ENCODE data around the gene MREG. TPM values are rescaled to one million over a fixed set of nuclear protein-coding genes. Genes with fewer than 3 reads are reported as not detected.

MREG gene
- total RNA-seq, 4 donors from 2014 or later = 2.9 to 14.6 (median 3.6) TPM

DNA sequence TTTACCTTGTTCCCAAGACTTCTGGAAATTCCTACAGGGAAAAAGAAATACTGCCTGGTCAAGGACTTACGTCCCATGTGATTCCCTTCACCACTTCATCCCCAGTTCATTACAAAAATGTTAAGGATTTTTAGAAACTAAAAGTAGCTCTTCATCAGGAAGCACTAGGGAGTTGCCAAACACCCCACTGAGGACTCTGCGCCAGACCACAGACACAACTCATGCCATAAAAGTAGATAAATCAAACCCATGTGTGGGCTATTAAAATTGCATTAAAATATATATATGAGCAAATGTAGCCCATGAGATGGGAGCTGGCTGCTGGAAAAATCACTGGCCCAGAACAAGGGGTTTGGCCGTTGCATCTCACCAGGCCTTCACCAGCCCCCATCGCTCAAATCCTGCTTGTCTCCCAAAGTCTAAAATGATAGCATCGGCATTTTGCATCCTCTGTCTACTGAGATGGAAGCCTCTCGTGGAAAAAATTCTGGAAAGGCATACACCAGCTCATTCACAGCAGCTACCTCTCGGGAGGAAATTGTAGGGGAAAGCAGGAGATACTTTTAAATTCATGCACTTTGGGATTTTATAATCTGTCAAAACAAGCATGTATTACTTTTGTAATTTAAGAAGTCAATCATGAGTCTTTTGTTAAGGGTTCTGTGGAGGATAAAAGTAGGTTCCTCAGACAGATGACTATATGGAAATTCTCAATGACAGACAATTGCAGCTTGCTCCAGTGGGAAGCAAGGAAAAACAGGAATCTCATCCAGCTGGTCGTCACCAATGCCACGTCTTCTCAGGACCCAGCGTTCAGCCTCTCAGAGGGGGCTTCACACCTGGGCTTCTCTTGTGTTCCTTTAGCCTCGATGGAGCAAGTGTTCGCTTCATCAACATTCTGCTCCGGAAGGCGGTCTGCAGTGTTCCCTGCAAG is 113.9 kb downstream of the MREG start:
- no peaks in the 10 kb centered on the region for H3K36me3 ChIP-seq
- H3K4me1 ChIP-seq = peaks cover 0 to 13% (median 0%) of the 10 kb centered on the region in 4 donors
- 65% methylated on average over 14 of the region's 14 CpGs for WGBS, 2 donors
- no peaks in the 10 kb centered on the region for H3K9me3 ChIP-seq
- H3K27me3 ChIP-seq = no peaks in the 10 kb centered on the region
- no peak overlapping the region for H3K4me3 ChIP-seq
- H3K27ac ChIP-seq = no peak overlapping the region
- TF ChIP-seq EP300 (IDR thresholded peaks at IDR 0.05) (no peak), POLR2A (IDR thresholded peaks at IDR 0.05) (no peak), CTCF (IDR thresholded peaks at IDR 0.05) (no peak)
- no peak for DNase-seq (ENCODE audit: low spot score in 2 of 2)

DNA sequence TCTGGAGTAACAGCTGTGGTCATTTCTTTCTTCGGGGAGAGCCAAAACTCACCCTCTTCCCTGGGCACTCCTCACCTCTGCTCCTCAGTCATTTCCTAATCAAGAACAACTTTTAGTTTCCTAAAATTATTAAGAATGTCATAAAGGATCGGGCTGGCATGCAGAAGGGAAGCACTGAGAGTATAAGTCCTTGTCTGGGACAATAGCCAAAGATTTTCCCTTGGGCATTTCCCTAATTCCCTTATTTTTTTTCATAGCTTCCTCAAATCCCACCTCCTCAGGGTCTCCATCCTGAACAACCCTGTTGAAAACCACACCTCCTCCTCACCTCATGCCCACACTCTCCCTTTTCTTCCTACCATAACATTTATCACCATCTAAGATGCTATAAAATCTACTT is 115.0 kb downstream of the MREG start:
- TF ChIP-seq POLR2A (IDR thresholded peaks at IDR 0.05) = no peak
- TF ChIP-seq CTCF (IDR thresholded peaks at IDR 0.05) = no peak
- TF ChIP-seq EP300 (IDR thresholded peaks at IDR 0.05) = no peak
- no peaks in the 10 kb centered on the region for H3K9me3 ChIP-seq
- DNase-seq (ENCODE audit: low spot score in 2 of 2) = no peak
- H3K27ac ChIP-seq = no peak overlapping the region
- no peak overlapping the region for H3K4me3 ChIP-seq
- 79 to 85% methylated on average over 2 of the region's 2 CpGs for WGBS, 2 donors
- peaks cover 0 to 13% (median 0%) of the 10 kb centered on the region in 4 donors for H3K4me1 ChIP-seq
- H3K27me3 ChIP-seq = no peaks in the 10 kb centered on the region
- H3K36me3 ChIP-seq = no peaks in the 10 kb centered on the region

GRCh38 chr2:215896921-215897320 is 116.4 kb downstream of the MREG start:
- no peak overlapping the region for H3K4me3 ChIP-seq
- H3K27me3 ChIP-seq = no peaks in the 10 kb centered on the region
- no peaks in the 10 kb centered on the region for H3K36me3 ChIP-seq
- no peak overlapping the region for H3K27ac ChIP-seq
- DNase-seq (ENCODE audit: low spot score in 2 of 2) = no peak
- WGBS, 2 donors = 71 to 72% methylated on average over 4 of the region's 4 CpGs
- no peaks in the 10 kb centered on the region for H3K9me3 ChIP-seq
- peaks cover 0 to 13% (median 0%) of the 10 kb centered on the region in 4 donors for H3K4me1 ChIP-seq
- TF ChIP-seq POLR2A (IDR thresholded peaks at IDR 0.05) (no peak), CTCF (IDR thresholded peaks at IDR 0.05) (no peak)

- TF ChIP-seq POLR2A (IDR thresholded peaks at IDR 0.05) (no peak), EP300 (IDR thresholded peaks at IDR 0.05) (no peak), CTCF (IDR thresholded peaks at IDR 0.05) (no peak)
- WGBS, 2 donors = 69 to 81% methylated on average over 4 of the region's 4 CpGs
- Histone ChIP-seq H3K9me3 (no peaks in the 10 kb centered on the region), H3K4me1 (peaks cover 0 to 13% (median 0%) of the 10 kb centered on the region in 4 donors), H3K27ac (no peak overlapping the region), H3K4me3 (no peak overlapping the region), H3K36me3 (no peaks in the 10 kb centered on the region), H3K27me3 (no peaks in the 10 kb centered on the region)
- no peak for DNase-seq (ENCODE audit: low spot score in 2 of 2)
Observed at GRCh38 chr2:215895330-215895729, 118.0 kb downstream of the MREG start.

Other genes with a start within 250 kb of the MREG start
- 10 to 100 TPM; 12.7 to 18.8 (median 16.0) TPM for gene PECR, start 68.3 kb upstream of the MREG start, total RNA-seq
- gene TMEM169, start 68.4 kb upstream of the MREG start, total RNA-seq = 1 to 10 TPM in 2 of 4 donors, under 1 TPM in 2; 0.59 to 2.8 (median 1.7) TPM
- 100 to 1,000 TPM; 134 to 164 (median 147) TPM for gene XRCC5, start 95.8 kb upstream of the MREG start, total RNA-seq